GM12872 (cell line): ENCODE measurements around the gene SORCS2.

Experiments
- CTCF ChIP-seq: IDR thresholded peaks from 3 replicates; pipeline ENCODE4 v1.5.1; 2011; ENCODE audit warnings: low read depth, mild to moderate bottlenecking, low read length, moderate library complexity; ENCODE audit not compliant: insufficient read depth

SORCS2 gene

DNA sequence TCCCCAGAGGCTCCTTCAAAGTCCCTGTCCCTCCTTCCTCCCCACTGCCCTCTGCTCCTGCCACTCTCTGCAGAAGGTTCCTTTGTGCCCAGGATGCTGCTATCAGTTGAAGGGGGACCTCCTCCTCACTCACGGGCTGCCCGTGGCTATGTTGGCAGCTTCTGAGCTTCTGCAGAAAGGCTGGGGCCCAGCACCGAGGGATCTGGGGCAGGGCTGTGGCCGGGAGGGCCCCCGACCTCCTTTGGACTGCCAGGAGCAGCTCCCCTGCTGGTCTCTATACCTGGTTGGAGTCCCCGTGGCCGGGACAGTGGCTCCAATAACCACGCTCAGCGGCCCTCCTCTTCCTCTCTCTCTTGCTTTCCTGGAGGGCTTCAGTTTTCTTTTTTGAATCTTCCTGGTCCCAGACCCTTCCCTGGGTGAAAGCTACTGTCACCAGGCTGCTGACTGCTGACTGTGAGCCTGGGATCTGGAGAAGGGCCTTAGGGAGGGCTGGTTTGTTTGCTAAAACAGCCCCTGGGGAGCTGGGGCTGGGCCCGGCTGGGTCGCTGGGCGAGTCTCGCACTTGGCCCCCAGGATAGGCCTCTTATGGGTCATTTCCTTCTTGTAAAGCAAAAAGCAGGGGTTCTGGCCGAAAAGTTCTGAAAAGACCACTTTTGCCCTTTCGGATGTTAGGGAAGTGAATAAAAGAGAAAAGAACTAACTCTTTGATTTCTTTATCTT, 46.9 kb downstream of the SORCS2 start:
- no peak for TF ChIP-seq CTCF

- TF ChIP-seq CTCF = no peak
These were observed 47.5 kb downstream of the SORCS2 start for GRCh38 chr4:7239844-7240243.

GRCh38 chr4:7240306-7240705, 48.0 kb downstream of the SORCS2 start:
- TF ChIP-seq CTCF = no peak

DNA sequence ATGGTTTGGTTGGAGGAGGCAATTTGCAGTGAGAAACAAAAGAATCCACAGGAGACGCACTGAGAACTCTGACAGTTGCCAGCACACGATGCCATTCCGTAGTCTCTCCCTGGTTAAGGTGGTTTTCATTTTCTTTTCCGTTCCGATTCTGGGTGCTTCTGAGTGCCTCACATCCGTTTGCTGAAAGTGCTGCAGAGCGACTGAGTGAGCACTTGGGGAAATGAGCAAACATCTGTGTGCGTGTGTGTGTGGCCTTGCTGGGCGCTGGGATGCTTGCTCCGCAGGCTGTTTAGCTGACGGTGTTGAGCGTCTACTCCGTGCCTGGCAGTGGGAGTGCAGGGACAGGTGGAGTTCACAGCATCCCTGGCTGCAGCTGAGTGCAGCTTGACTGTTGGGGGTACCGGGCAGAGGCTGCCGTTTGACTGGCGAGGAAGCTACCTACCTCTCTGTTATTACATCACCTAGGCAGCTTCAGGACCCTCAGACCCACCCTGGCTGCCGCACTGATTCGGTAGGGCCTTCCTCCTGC, 49.3 kb downstream of the SORCS2 start:
- no peak for TF ChIP-seq CTCF

DNA sequence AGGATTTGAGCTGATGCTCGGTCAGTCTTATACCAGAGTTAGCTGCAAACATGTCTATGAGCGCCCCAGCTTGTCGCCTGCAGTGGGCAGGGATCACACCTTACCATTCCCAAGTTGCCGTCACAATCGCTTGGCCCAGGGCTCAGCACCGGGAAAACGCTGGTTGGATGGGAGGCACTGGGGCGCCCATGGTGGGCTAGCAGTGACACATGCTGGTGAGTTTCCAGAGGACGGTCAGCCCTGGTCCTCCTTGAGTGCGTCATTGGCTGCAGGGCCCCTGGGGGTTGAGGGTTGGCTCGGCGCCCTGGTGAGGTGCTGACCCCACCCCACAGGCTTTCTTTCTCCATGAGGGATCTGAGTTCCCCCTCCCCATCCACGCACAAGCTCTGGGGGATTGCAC, 50.4 kb downstream of the SORCS2 start:
- no peak for TF ChIP-seq CTCF

- no peak for TF ChIP-seq CTCF
These were observed 51.4 kb downstream of the SORCS2 start for GRCh38 chr4:7243609-7244330.

DNA sequence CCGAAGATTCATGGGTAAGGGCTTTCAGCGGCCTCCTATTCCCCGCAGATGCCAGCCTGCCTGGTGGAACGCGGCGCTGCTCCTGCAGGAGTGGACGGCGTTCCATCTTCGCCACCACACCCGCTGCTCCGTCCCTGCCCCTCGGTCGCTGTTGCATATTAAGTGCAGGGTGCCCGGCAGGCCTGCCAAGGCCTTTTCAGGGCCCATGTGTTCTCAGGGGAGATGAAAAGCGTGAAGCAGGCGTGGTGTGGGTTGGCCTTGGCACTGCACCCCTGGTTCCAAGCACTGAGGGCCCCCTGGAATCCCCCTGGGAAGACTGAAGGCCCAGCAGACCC, 52.0 kb downstream of the SORCS2 start:
- no peak for TF ChIP-seq CTCF
